Lung (tissue), 12 donors: Measurements from ENCODE around the gene HGS. TPM values are rescaled to one million over a fixed set of nuclear protein-coding genes. Genes with fewer than 3 reads are reported as not detected.

Experiments
- ATAC-seq: fragments of 200-7000 bp; cut with Tn5 transposase; one replicate; pipeline ENCODE4 v1.9.1; 2020; ENCODE audit warnings: moderate number of reproducible peaks; ENCODE audit not compliant: insufficient read depth, low FRiP score
- DNase-seq, 3 donors: peaks; one replicate each; pipeline ENCODE4 v3.0.0-alpha.2; 2013 to 2017
- H3K27ac ChIP-seq, 2 donors: one replicate each; pipeline ENCODE4 v1.5.1; 2013; ENCODE audit warnings: mild to moderate bottlenecking in 2 of 2, moderate library complexity in 2 of 2, control low read depth in 1 of 2, inconsistent platforms in 1 of 2, low read depth in 1 of 2, low read length in 1 of 2
- H3K27me3 ChIP-seq, 3 donors: one replicate each; pipeline ENCODE4 v1.5.1; 2013; ENCODE audit warnings: low read length in 2 of 3; ENCODE audit not compliant: control insufficient read depth in 3 of 3, insufficient read depth in 3 of 3
- H3K36me3 ChIP-seq, 4 donors: one replicate each; pipeline ENCODE4 v1.5.1; 2013; ENCODE audit warnings: low read length in 4 of 4, mild to moderate bottlenecking in 1 of 4, moderate library complexity in 1 of 4; ENCODE audit not compliant: control insufficient read depth in 4 of 4, insufficient read depth in 4 of 4
- H3K4me1 ChIP-seq, 5 donors: one replicate each; pipeline ENCODE4 v1.5.1; 2013; ENCODE audit warnings: low read length in 5 of 5, mild to moderate bottlenecking in 2 of 5, moderate library complexity in 1 of 5; ENCODE audit not compliant: control insufficient read depth in 5 of 5, insufficient read depth in 5 of 5
- H3K4me3 ChIP-seq: one replicate; pipeline ENCODE4 v1.5.1; 2013; ENCODE audit warnings: mild to moderate bottlenecking, control low read depth, moderate library complexity
- H3K9ac ChIP-seq, 2 donors: one replicate each; pipeline ENCODE4 v1.5.1; 2013; ENCODE audit warnings: low read length in 2 of 2, control low read depth in 1 of 2; ENCODE audit not compliant: insufficient read depth in 1 of 2
- H3K9me3 ChIP-seq, 4 donors: one replicate each; pipeline ENCODE4 v1.5.1; 2013; ENCODE audit warnings: low read length in 3 of 4, mild to moderate bottlenecking in 1 of 4, moderate library complexity in 1 of 4; ENCODE audit not compliant: control insufficient read depth in 4 of 4, insufficient read depth in 3 of 4
- WGBS, 2 donors: extraction: QIAGEN DNeasy Blood & Tissue Kit; methylation state at CpG; one replicate each; pipeline ENCODE4 v1.1.7; 2013; 5-methylcytosine and 5-hydroxymethylcytosine counted together
- polyA plus RNA-seq, 2 donors: library from polyadenylated mRNA; stranded (reverse); fragments of 200-250 nt; gene quantifications; one replicate each; pipeline ENCODE4 v1.2.1, GENCODE V29; 2013
- total RNA-seq, 2 donors: library from RNA; depleted of rRNA in 1 of 2; stranded (reverse); fragments of >200 nt in 1 of 2; gene quantifications; one replicate each; pipeline ENCODE4 v1.2.1, GENCODE V29; 2014 to 2021
- TF ChIP-seq, protein P1 (sequence below): IDR thresholded peaks from 2 replicates; pipeline ENCODE4 v1.5.1; 2012; ENCODE audit warnings: mild to moderate bottlenecking; ENCODE audit errors: control extremely low read depth, extremely low read depth
- donor health status: control.
- donor health status: control.
- donor health status: Bipolar disorder and iron deficiency.
- donor health status: healthy.
- donor health status: DM: yes; HTN: yes; CAD: no.

HGS gene
- total and polyA plus RNA-seq, 4 donors, result 51.5 to 128 (median 108) TPM

DNA sequence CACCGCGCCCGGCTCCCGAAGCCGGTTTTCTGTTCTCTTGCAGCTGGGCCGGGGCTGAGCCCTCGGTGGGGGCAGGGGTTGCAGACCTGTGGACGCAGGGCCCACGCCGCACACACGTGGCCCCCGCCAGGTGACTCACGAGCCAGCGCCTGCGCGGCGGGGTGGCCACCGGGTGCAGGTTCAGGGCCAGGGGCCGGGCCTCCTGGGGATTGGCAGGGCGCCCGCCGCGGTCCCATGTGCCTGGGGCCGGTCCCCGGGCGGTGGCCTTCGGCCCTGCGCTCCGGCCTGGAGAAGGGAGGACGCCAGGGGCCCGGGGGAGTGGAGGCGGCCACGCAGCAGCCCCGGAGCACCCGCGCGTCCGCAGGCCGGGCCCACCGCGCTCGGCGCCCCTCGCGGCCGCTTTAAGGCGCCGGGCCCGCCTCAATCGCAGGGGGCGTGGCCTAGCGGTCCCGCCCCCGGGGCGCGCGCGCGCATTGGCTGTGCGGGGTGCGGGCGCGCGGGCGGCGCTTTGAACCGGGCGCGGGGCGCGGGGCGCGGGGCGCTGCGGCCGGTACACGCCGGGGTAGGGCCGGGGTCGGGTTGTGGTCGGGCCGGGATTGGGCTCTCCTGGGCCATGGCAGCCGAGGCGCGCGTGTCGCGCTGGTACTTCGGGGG is 28.1 kb downstream of the HGS start, which contains the start of gene SLC25A10:
TSS of gene SLC25A10 (plus strand) at position 471 of the 654 bp plus-strand sequence. CDS start at position 614, 143 bp downstream.
- peak within 1 kb of the TSS in 1 of 2 donors; percentile 32 for H3K9ac ChIP-seq
- peak within 1 kb of the TSS; percentile 19 to 60 for H3K27ac ChIP-seq
- H3K36me3 ChIP-seq, result peaks cover 0 to 13% (median 0%) of the 10 kb centered on the region in 4 donors
- peaks cover 0 to 10% (median 9%) of the 10 kb centered on the region in 3 donors for H3K27me3 ChIP-seq
- no peaks in the 10 kb centered on the region for H3K9me3 ChIP-seq
- peak within 1 kb of the TSS; percentile 76 for H3K4me3 ChIP-seq
- ATAC-seq (peak; percentile 83), DNase-seq (peak; percentile 68 to 85 (median 72))
- TF ChIP-seq, protein P1, sequence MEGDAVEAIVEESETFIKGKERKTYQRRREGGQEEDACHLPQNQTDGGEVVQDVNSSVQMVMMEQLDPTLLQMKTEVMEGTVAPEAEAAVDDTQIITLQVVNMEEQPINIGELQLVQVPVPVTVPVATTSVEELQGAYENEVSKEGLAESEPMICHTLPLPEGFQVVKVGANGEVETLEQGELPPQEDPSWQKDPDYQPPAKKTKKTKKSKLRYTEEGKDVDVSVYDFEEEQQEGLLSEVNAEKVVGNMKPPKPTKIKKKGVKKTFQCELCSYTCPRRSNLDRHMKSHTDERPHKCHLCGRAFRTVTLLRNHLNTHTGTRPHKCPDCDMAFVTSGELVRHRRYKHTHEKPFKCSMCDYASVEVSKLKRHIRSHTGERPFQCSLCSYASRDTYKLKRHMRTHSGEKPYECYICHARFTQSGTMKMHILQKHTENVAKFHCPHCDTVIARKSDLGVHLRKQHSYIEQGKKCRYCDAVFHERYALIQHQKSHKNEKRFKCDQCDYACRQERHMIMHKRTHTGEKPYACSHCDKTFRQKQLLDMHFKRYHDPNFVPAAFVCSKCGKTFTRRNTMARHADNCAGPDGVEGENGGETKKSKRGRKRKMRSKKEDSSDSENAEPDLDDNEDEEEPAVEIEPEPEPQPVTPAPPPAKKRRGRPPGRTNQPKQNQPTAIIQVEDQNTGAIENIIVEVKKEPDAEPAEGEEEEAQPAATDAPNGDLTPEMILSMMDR, result no peak
- 0 to 1% methylated on average over 40 to 89 of the region's 89 CpGs for WGBS, 2 donors
- H3K4me1 ChIP-seq, result peaks cover 0 to 32% (median 8%) of the 10 kb centered on the region in 5 donors

DNA sequence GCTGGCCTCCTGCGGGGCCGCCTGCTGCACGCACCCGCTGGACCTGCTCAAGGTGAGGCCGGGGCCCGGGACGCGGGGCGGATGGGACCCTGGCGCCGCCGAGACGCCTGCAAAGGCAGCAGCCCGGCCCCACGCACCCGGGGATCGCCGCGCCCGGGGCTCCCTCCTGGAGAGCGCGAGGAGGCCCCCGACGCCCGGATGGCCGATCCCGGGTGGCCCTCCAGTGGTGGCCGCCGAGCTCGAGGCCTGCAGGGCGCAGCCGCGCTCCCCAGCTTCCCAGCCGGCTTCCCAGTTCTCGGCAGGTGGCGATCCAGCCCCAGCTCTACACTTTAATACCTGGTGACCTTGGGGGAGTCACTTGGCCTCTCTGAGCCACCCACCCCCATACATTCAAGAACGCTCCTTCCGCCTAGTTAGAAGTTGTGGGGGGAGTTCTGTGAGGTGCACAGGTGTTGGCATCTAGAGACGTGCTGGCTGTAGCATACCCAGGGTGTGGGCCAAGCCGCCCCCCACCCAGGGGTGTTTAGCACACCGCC is 28.7 kb downstream of the HGS start:
- 4% methylated on average over 41 of the region's 41 CpGs for WGBS, 2 donors
- DNase-seq (peak in 1 of 3 donors; percentile 45), ATAC-seq (peak; percentile 6)
- Histone ChIP-seq H3K4me3 (peak overlapping the region; percentile 76), H3K36me3 (peaks cover 0 to 7% (median 0%) of the 10 kb centered on the region in 4 donors), H3K9ac (peak overlapping the region in 1 of 2 donors; percentile 32), H3K4me1 (peaks cover 0 to 32% (median 8%) of the 10 kb centered on the region in 5 donors), H3K9me3 (no peaks in the 10 kb centered on the region), H3K27me3 (peaks cover 0 to 10% (median 9%) of the 10 kb centered on the region in 3 donors), H3K27ac (no peak overlapping the region)
- TF ChIP-seq, protein P1, result no peak

DNA sequence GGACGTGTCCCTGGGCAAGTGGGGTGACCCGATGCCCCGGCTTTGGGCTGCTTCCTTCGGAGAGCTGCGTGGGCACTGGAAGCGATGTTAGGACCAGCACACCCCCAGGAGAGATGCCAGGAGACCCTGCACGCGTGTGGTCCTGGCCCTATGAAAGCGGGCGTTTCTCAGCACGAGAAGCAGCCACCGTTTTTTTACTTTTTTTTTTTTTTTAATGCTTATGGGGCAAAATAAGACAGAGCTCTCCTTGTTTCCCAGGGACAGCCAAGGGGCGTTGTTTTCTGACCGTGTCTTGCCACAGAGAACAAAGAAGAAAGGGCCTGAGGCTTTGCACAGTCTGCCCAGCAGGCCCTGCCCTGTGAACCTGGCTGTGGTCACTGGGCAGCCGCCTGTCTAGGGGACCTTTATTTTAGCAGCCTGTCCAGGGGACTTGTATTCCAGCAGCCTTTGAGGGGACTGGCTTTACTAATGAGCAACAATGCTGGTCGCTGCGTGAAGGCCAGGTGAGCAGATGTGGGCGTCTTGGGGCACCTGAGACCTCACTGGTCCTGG is 29.3 kb downstream of the HGS start:
- WGBS, 2 donors, result 43 to 63% methylated on average over 18 of the region's 18 CpGs

More for the DNA sequence above, 29.3 kb downstream of the HGS start:
- Histone ChIP-seq H3K4me3 (no peak overlapping the region), H3K9me3 (no peaks in the 10 kb centered on the region), H3K9ac (peak overlapping the region in 1 of 2 donors; percentile 32), H3K36me3 (peaks cover 0 to 2% (median 0%) of the 10 kb centered on the region in 4 donors), H3K27ac (no peak overlapping the region), H3K4me1 (peaks cover 0 to 32% (median 8%) of the 10 kb centered on the region in 5 donors), H3K27me3 (peaks cover 0 to 10% (median 9%) of the 10 kb centered on the region in 3 donors)
- DNase-seq, result no peak
- no peak for ATAC-seq
- TF ChIP-seq, protein P1, result no peak
